SK-N-MC (cell line): ENCODE measurements around the gene RAP1GDS1.
A peak's percentile ranks its signal among the peaks of the same experiment; 100 is the strongest.
"Not testable (repeated sequence)": the region's sequence is repeated elsewhere in the genome, so short reads cannot be mapped to it uniquely, and the experiment has no call there.

ENCODE experiments used
- DNase-seq: peaks from one replicate; pipeline ENCODE4 v3.0.0-alpha.2; 2011; ENCODE audit warnings: low read depth, low spot score
- H3K27ac ChIP-seq: fragments of 200-600 bp; sonication (generic); 2 replicates; pipeline ENCODE4 v1.5.1; 2016; ENCODE audit warnings: mixed run types
- H3K36me3 ChIP-seq: fragments of 200-600 bp; sonication (generic); 2 replicates; pipeline ENCODE4 v1.6.1; 2017; ENCODE audit warnings: antibody characterized with exemption, low read length, mixed read lengths; ENCODE audit not compliant: insufficient read depth
- H3K4me3 ChIP-seq: fragments of 200-600 bp; sonication (generic); 2 replicates; pipeline ENCODE4 v1.5.1; 2016
- H3K9ac ChIP-seq: fragments of 200-600 bp; sonication (generic); 2 replicates; pipeline ENCODE4 v1.8.0; 2017; ENCODE audit warnings: mixed run types, mixed read lengths; ENCODE audit not compliant: insufficient read length
- H3K9me3 ChIP-seq: fragments of 200-600 bp; sonication (generic); 2 replicates; pipeline ENCODE4 v1.6.1; 2017; ENCODE audit warnings: low read depth, mild to moderate bottlenecking, antibody characterized with exemption, low read length, moderate library complexity, mixed read lengths
- EZH2 ChIP-seq: fragments of 200-600 bp; sonication (generic); IDR thresholded peaks from one replicate; pipeline ENCODE4 v1.6.1; 2017; ENCODE audit warnings: antibody characterized with exemption
- FOXP2 ChIP-seq: optimal IDR thresholded peaks from 2 replicates; pipeline ENCODE3; 2011; ENCODE audit warnings: mild to moderate bottlenecking, moderate library complexity; ENCODE audit not compliant: insufficient read depth; ENCODE audit errors: extremely low read length, control extremely low read depth
- POLR2AphosphoS5 ChIP-seq: IDR thresholded peaks from 2 replicates; pipeline ENCODE4 v1.6.1; 2012; ENCODE audit warnings: mild to moderate bottlenecking, low read depth, low read length, borderline replicate concordance

The RAP1GDS1 gene

GRCh38 chr4:98283219-98284189 lies 22.3 kb downstream of the RAP1GDS1 start:
- Histone ChIP-seq H3K27ac (no peak overlapping the region), H3K9ac (no peak overlapping the region), H3K36me3 (no peaks in the 10 kb centered on the region), H3K4me3 (no peak overlapping the region), H3K9me3 (no peaks in the 10 kb centered on the region)
- DNase-seq = no peak
- no peak for TF ChIP-seq EZH2
- TF ChIP-seq FOXP2 = no peak
- TF ChIP-seq POLR2AphosphoS5 = no peak

GRCh38 chr4:98284640-98285046 lies 23.5 kb downstream of the RAP1GDS1 start:
- Histone ChIP-seq H3K9ac (no peak overlapping the region), H3K36me3 (no peaks in the 10 kb centered on the region), H3K4me3 (no peak overlapping the region), H3K9me3 (no peaks in the 10 kb centered on the region), H3K27ac (no peak overlapping the region)
- no peak for TF ChIP-seq FOXP2
- TF ChIP-seq EZH2 = no peak
- TF ChIP-seq POLR2AphosphoS5 = no peak
- DNase-seq = no peak

GRCh38 chr4:98285676-98286075 lies 24.5 kb downstream of the RAP1GDS1 start:
- H3K9me3 ChIP-seq = no peaks in the 10 kb centered on the region
- no peak overlapping the region for H3K4me3 ChIP-seq
- no peaks in the 10 kb centered on the region for H3K36me3 ChIP-seq
- TF ChIP-seq FOXP2 = no peak
- TF ChIP-seq EZH2 = no peak
- no peak for TF ChIP-seq POLR2AphosphoS5
- no peak overlapping the region for H3K9ac ChIP-seq
- no peak overlapping the region for H3K27ac ChIP-seq
- DNase-seq = no peak

GRCh38 chr4:98287328-98287727 lies 26.1 kb downstream of the RAP1GDS1 start:
- Histone ChIP-seq H3K36me3 (no peaks in the 10 kb centered on the region), H3K9me3 (no peaks in the 10 kb centered on the region), H3K4me3 (no peak overlapping the region), H3K9ac (no peak overlapping the region), H3K27ac (no peak overlapping the region)
- DNase-seq = no peak
- TF ChIP-seq POLR2AphosphoS5 (no peak), FOXP2 (no peak), EZH2 (no peak)

GRCh38 chr4:98288671-98289070 lies 27.5 kb downstream of the RAP1GDS1 start:
- H3K36me3 ChIP-seq, H3K9me3 ChIP-seq, H3K9ac ChIP-seq, DNase-seq, H3K27ac ChIP-seq, H3K4me3 ChIP-seq: not testable (repeated sequence)

GRCh38 chr4:98289375-98289774 lies 28.2 kb downstream of the RAP1GDS1 start:
- H3K27ac ChIP-seq = peak overlapping the region; percentile 86; the same call in 1 of the 2 replicates
- no peaks in the 10 kb centered on the region for H3K9me3 ChIP-seq
- H3K4me3 ChIP-seq = no peak overlapping the region
- DNase-seq = no peak
- H3K36me3 ChIP-seq = peaks cover 7% of the 10 kb centered on the region
- TF ChIP-seq EZH2 (no peak), FOXP2 (no peak), POLR2AphosphoS5 (no peak)
- no peak overlapping the region for H3K9ac ChIP-seq

GRCh38 chr4:98290511-98290910 lies 29.3 kb downstream of the RAP1GDS1 start:
- no peak for DNase-seq
- Histone ChIP-seq H3K9ac (peak overlapping the region; percentile 39), H3K9me3 (no peaks in the 10 kb centered on the region), H3K27ac (peak overlapping the region; percentile 86), H3K36me3 (peaks cover 12% of the 10 kb centered on the region), H3K4me3 (no peak overlapping the region; the same call in 1 of the 2 replicates)
- TF ChIP-seq FOXP2 = no peak
- no peak for TF ChIP-seq EZH2
- no peak for TF ChIP-seq POLR2AphosphoS5

- Histone ChIP-seq H3K9me3 (no peaks in the 10 kb centered on the region), H3K9ac (no peak overlapping the region), H3K27ac (no peak overlapping the region), H3K36me3 (peaks cover 15% of the 10 kb centered on the region), H3K4me3 (no peak overlapping the region)
- DNase-seq = no peak
- TF ChIP-seq FOXP2 = no peak
- TF ChIP-seq EZH2 = no peak
- no peak for TF ChIP-seq POLR2AphosphoS5
These were observed 32.1 kb downstream of the RAP1GDS1 start for GRCh38 chr4:98293104-98293887.

- no peak overlapping the region for H3K9ac ChIP-seq
These were observed 36.8 kb downstream of the RAP1GDS1 start for GRCh38 chr4:98298022-98298421.

More at GRCh38 chr4:98298022-98298421, 36.8 kb downstream of the RAP1GDS1 start:
- peaks cover 6% of the 10 kb centered on the region; the same call in 1 of the 2 replicates for H3K9me3 ChIP-seq
- H3K27ac ChIP-seq = no peak overlapping the region
- TF ChIP-seq EZH2 (no peak), POLR2AphosphoS5 (no peak), FOXP2 (no peak)
- H3K4me3 ChIP-seq = no peak overlapping the region
- DNase-seq = no peak
- H3K36me3 ChIP-seq = peaks cover 25% of the 10 kb centered on the region
